ENCODE measurements around the gene ITGAE.

- TF ChIP-seq POLR2A (IDR thresholded peaks at IDR 0.05): no peak
- TF ChIP-seq CTCF (IDR thresholded peaks at IDR 0.05): no peak
Measured at GRCh38 chr17:3693141-3693540, 107.8 kb downstream of the ITGAE start.
